Right lobe of liver (tissue), 4 donors: ENCODE measurements around the gene TSEN2.

ENCODE experiments used
- POLR2A ChIP-seq: fragments of 450-650 bp; IDR thresholded peaks from one replicate; pipeline ENCODE4 v1.6.1; 2017; ENCODE audit warnings: antibody characterized with exemption, mild to moderate bottlenecking
- TF ChIP-seq, protein P1 (sequence below), 4 donors: fragments of 200-600 bp in 3 of 4; fragments of 450-650 bp in 1 of 4; IDR thresholded peaks; one replicate each; pipeline versions ENCODE4 v1.5.1 to v1.8.0; 2016 to 2022; ENCODE audit warnings: antibody characterized with exemption in 4 of 4, mild to moderate bottlenecking in 2 of 4
- donor health status: DM: no; HTN: no; CAD: no.
- donor health status: DM: no; HTN: no; CAD: no.
- donor health status: DM: no; HTN: yes; CAD: no.

DNA sequence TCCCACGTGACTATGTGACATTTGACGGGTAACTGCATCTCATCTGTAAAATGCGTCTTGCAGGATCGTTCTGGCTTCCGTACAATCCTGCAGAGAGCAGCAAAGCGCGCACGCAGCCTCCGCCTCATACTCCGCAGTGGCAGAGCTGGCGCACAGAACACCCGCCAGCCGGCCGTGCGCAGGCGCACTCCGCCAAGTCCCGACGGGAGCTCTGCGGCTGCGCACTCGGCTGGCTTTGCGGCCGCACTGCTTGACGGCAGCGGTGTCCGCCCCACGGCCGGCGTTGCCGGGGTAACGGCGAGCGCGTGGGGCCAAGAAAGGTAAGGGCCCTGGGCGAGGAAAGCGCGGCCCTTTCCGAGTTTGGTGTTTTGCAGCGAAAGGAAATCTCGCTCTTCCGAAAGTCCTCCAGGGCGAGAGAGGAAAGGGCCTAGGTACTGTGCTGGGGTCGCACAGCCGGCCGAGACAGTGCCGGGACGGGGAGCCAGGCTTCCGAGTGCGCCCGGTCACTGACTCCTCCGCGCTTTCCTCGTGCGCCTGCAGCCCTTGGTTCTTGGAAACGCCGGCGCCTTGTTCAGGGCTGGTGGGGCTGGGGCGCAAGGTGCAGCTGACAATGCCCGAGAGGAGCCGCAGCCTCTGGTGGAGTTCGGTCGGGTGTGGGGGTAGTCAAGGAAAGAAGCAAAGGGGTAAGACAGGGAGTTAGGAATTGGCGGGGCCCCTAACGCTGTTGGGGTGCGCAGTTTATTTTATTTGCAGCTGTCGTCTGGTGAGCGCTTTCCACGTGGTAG is at the start of gene TSEN2:
- TF ChIP-seq, protein P1, sequence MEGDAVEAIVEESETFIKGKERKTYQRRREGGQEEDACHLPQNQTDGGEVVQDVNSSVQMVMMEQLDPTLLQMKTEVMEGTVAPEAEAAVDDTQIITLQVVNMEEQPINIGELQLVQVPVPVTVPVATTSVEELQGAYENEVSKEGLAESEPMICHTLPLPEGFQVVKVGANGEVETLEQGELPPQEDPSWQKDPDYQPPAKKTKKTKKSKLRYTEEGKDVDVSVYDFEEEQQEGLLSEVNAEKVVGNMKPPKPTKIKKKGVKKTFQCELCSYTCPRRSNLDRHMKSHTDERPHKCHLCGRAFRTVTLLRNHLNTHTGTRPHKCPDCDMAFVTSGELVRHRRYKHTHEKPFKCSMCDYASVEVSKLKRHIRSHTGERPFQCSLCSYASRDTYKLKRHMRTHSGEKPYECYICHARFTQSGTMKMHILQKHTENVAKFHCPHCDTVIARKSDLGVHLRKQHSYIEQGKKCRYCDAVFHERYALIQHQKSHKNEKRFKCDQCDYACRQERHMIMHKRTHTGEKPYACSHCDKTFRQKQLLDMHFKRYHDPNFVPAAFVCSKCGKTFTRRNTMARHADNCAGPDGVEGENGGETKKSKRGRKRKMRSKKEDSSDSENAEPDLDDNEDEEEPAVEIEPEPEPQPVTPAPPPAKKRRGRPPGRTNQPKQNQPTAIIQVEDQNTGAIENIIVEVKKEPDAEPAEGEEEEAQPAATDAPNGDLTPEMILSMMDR (IDR thresholded peaks at IDR 0.05) = peak in 2 of 4 donors; percentile 9 to 32
- TF ChIP-seq POLR2A = peak; percentile 95
